HepG2 (cell line): ENCODE data around the gene FAF1. TPM values are rescaled to one million over a fixed set of nuclear protein-coding genes. Genes with fewer than 3 reads are reported as not detected.

Experiments
- AKAP8 ChIP-seq: sonication (generic); formaldehyde crosslinking; IDR thresholded peaks from 2 replicates; pipeline ENCODE4 v1.5.1; 2020; ENCODE audit warnings: mild to moderate bottlenecking, missing genetic modification reagents
- ATAD3A ChIP-seq: sonication (generic); formaldehyde crosslinking; IDR thresholded peaks from 2 replicates; pipeline ENCODE4 v1.4.0; 2020; ENCODE audit warnings: missing genetic modification reagents
- MEIS1 ChIP-seq: sonication (generic); formaldehyde crosslinking; IDR thresholded peaks from 2 replicates; pipeline ENCODE4 v1.9.0; 2021; ENCODE audit warnings: mild to moderate bottlenecking, missing genetic modification reagents, moderate library complexity, borderline replicate concordance
- THYN1 ChIP-seq: sonication (generic); formaldehyde crosslinking; IDR thresholded peaks from 2 replicates; pipeline ENCODE4 v1.8.1; 2023; ENCODE audit warnings: low read depth, mild to moderate bottlenecking, moderate library complexity, missing genetic modification reagents, borderline replicate concordance
- ZNF326 ChIP-seq: sonication (generic); formaldehyde crosslinking; IDR thresholded peaks from 2 replicates; pipeline ENCODE4 v1.4.0; 2020; ENCODE audit warnings: missing genetic modification reagents, borderline replicate concordance
- polyA plus RNA-seq, 8 experiments: library from polyadenylated mRNA; depleted of rRNA in 3 of 8; stranded (reverse) in 7 of 8; unstranded in 1 of 8; fragments of >200 nt; fragmentation: Illumina TruSeq in 4 of 8; extraction: Trizol in 4 of 8; gene quantifications; 2 replicates each; pipeline versions ENCODE4 v1.2.1 to v1.2.3, GENCODE V29; 2011 to 2016; ENCODE audit warnings: low read depth in 4 of 8, missing spikeins in 1 of 8, mixed read lengths in 1 of 8; ENCODE audit not compliant: insufficient read depth in 1 of 8
- total RNA-seq, 5 experiments: library from RNA; depleted of rRNA; stranded (reverse); fragments of >200 nt; fragmentation: Illumina TruSeq; extraction: Trizol; gene quantifications; 2 replicates each; pipeline ENCODE4 v1.2.3, GENCODE V29; 2016; ENCODE audit warnings: low read depth in 1 of 5
- TF ChIP-seq, protein P1 (sequence below): sonication (generic); formaldehyde crosslinking; IDR thresholded peaks from 2 replicates; pipeline ENCODE4 v1.4.0; 2020; ENCODE audit warnings: mild to moderate bottlenecking, missing genetic modification reagents, borderline replicate concordance
- TF ChIP-seq, protein P2 (sequence below): sonication (generic); formaldehyde crosslinking; IDR thresholded peaks from 2 replicates; pipeline ENCODE4 v1.4.0; 2020; ENCODE audit warnings: missing genetic modification reagents; ENCODE audit errors: not compliant biosample characterization
- TF ChIP-seq, protein P3 (sequence below): IDR thresholded peaks from 2 replicates; pipeline ENCODE4 v1.6.1; 2016; ENCODE audit warnings: missing compliant biosample characterization, missing genetic modification reagents, borderline replicate concordance

Gene FAF1
- total and polyA plus RNA-seq, 2 of the 13 experiments (the other 11 are each of a cell fraction or from before 2014, with no cell fraction given), result 19.4 to 63.3 TPM

DNA sequence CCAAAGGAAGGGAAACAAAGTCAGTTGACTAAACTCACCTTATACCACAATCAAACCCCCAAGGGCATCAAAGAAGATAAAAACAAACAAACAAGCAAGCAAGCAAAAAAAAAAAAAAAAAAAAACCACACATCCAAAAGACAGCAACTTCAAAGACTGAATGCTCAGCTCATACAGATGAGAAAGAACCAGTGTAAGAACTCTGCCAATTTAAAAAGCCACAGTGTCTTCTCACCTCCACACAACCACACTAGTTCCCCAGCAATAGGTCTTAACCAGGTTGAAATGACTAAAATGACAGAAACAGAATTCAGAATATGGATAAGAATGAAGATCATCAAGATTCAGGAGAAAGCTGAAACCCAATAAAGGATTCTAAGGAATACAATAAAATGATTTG lies 193.4 kb downstream of the FAF1 start (continued):
- TF ChIP-seq, protein P1, sequence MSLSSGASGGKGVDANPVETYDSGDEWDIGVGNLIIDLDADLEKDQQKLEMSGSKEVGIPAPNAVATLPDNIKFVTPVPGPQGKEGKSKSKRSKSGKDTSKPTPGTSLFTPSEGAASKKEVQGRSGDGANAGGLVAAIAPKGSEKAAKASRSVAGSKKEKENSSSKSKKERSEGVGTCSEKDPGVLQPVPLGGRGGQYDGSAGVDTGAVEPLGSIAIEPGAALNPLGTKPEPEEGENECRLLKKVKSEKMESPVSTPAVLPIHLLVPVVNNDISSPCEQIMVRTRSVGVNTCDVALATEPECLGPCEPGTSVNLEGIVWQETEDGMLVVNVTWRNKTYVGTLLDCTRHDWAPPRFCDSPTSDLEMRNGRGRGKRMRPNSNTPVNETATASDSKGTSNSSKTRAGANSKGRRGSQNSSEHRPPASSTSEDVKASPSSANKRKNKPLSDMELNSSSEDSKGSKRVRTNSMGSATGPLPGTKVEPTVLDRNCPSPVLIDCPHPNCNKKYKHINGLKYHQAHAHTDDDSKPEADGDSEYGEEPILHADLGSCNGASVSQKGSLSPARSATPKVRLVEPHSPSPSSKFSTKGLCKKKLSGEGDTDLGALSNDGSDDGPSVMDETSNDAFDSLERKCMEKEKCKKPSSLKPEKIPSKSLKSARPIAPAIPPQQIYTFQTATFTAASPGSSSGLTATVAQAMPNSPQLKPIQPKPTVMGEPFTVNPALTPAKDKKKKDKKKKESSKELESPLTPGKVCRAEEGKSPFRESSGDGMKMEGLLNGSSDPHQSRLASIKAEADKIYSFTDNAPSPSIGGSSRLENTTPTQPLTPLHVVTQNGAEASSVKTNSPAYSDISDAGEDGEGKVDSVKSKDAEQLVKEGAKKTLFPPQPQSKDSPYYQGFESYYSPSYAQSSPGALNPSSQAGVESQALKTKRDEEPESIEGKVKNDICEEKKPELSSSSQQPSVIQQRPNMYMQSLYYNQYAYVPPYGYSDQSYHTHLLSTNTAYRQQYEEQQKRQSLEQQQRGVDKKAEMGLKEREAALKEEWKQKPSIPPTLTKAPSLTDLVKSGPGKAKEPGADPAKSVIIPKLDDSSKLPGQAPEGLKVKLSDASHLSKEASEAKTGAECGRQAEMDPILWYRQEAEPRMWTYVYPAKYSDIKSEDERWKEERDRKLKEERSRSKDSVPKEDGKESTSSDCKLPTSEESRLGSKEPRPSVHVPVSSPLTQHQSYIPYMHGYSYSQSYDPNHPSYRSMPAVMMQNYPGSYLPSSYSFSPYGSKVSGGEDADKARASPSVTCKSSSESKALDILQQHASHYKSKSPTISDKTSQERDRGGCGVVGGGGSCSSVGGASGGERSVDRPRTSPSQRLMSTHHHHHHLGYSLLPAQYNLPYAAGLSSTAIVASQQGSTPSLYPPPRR (CRISPR knock-in tag), result no peak
- TF ChIP-seq ZNF326 (CRISPR knock-in tag) (no peak), ATAD3A (no peak), THYN1 (CRISPR knock-in tag) (no peak), MEIS1 (CRISPR knock-in tag) (no peak), AKAP8 (no peak)
- TF ChIP-seq, protein P2, sequence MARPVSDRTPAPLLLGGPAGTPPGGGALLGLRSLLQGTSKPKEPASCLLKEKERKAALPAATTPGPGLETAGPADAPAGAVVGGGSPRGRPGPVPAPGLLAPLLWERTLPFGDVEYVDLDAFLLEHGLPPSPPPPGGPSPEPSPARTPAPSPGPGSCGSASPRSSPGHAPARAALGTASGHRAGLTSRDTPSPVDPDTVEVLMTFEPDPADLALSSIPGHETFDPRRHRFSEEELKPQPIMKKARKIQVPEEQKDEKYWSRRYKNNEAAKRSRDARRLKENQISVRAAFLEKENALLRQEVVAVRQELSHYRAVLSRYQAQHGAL (CRISPR knock-in tag), result no peak
- TF ChIP-seq, protein P3, sequence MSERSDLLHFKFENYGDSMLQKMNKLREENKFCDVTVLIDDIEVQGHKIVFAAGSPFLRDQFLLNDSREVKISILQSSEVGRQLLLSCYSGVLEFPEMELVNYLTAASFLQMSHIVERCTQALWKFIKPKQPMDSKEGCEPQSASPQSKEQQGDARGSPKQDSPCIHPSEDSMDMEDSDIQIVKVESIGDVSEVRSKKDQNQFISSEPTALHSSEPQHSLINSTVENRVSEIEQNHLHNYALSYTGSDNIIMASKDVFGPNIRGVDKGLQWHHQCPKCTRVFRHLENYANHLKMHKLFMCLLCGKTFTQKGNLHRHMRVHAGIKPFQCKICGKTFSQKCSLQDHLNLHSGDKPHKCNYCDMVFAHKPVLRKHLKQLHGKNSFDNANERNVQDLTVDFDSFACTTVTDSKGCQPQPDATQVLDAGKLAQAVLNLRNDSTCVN (CRISPR knock-in tag), result no peak
